ENCODE results near the gene FAM228B. TPM values are rescaled to one million over a fixed set of nuclear protein-coding genes. Genes with fewer than 3 reads are reported as not detected.

The FAM228B gene
- total RNA-seq, 1 donor from 2014 or later = 26.2 TPM

DNA sequence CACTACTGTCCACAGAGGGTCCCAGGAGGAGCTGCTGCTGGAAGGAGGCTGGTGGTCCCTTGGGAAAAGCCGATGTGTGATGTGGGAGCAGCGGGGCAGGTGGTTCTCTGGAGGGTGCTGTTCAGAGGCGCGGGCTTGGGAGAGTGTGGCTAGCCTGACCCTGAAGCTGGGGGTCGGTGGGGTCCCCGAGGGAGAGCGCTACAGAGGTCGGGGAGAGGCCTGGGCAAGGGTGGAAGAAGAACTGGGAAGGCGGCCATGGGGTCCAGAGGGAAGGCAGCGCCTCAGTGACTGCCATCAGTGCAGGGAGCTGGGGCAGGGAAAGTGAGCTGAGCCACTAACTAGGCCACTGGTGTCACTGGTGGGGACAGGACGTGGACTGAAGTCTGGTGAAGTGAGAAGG is 84.1 kb downstream of the FAM228B start:
- DNase-seq = no peak
- CTCF ChIA-PET = no interaction called here
- intact Hi-C loops (cut with micrococcal nuclease) = no loop called here
- TF ChIP-seq, protein P1, sequence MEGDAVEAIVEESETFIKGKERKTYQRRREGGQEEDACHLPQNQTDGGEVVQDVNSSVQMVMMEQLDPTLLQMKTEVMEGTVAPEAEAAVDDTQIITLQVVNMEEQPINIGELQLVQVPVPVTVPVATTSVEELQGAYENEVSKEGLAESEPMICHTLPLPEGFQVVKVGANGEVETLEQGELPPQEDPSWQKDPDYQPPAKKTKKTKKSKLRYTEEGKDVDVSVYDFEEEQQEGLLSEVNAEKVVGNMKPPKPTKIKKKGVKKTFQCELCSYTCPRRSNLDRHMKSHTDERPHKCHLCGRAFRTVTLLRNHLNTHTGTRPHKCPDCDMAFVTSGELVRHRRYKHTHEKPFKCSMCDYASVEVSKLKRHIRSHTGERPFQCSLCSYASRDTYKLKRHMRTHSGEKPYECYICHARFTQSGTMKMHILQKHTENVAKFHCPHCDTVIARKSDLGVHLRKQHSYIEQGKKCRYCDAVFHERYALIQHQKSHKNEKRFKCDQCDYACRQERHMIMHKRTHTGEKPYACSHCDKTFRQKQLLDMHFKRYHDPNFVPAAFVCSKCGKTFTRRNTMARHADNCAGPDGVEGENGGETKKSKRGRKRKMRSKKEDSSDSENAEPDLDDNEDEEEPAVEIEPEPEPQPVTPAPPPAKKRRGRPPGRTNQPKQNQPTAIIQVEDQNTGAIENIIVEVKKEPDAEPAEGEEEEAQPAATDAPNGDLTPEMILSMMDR (IDR thresholded peaks at IDR 0.05) = no peak
- POLR2A ChIA-PET = no interaction called here
- Mint-ChIP-seq H3K36me3 (ENCODE audit: low read depth) (peaks cover 95% of the 10 kb centered on the region), H3K9me3 (no peaks in the 10 kb centered on the region), H3K27me3 (no peaks in the 10 kb centered on the region), H3K4me1 (no peaks in the 10 kb centered on the region), H3K27ac (no peak overlapping the region), H3K4me3 (no peak overlapping the region)
- ATAC-seq (ENCODE audit: low read depth) = no peak

DNA sequence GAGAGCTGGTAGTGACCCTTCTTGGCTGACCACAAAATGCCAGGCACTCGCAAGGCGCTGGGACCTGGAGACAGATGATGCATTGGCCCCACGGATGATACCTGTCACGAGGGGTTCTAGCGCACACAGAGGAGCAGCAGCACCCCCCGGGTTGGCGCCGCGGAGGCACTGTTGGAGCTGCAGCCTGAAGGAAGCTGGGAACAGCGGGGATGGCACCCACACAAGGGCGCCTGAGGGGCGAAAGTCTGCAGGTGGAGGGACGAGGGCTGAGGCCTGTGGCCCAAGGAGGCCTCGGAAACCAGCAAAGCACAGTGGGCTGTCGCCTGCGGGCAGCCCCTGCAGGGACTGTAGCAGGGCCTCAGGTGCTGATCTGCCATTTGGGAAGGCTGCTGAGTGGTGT is 85.2 kb downstream of the FAM228B start:
- CTCF ChIA-PET = no interaction called here
- intact Hi-C loops (cut with micrococcal nuclease) = no loop called here
- TF ChIP-seq, protein P1 (IDR thresholded peaks at IDR 0.05) = no peak
- Mint-ChIP-seq H3K9me3 (no peaks in the 10 kb centered on the region), H3K4me1 (no peaks in the 10 kb centered on the region), H3K4me3 (no peak overlapping the region), H3K27ac (no peak overlapping the region), H3K36me3 (ENCODE audit: low read depth) (peaks cover 95% of the 10 kb centered on the region), H3K27me3 (no peaks in the 10 kb centered on the region)
- ATAC-seq (ENCODE audit: low read depth) (no peak), DNase-seq (no peak)
- POLR2A ChIA-PET = no interaction called here

DNA sequence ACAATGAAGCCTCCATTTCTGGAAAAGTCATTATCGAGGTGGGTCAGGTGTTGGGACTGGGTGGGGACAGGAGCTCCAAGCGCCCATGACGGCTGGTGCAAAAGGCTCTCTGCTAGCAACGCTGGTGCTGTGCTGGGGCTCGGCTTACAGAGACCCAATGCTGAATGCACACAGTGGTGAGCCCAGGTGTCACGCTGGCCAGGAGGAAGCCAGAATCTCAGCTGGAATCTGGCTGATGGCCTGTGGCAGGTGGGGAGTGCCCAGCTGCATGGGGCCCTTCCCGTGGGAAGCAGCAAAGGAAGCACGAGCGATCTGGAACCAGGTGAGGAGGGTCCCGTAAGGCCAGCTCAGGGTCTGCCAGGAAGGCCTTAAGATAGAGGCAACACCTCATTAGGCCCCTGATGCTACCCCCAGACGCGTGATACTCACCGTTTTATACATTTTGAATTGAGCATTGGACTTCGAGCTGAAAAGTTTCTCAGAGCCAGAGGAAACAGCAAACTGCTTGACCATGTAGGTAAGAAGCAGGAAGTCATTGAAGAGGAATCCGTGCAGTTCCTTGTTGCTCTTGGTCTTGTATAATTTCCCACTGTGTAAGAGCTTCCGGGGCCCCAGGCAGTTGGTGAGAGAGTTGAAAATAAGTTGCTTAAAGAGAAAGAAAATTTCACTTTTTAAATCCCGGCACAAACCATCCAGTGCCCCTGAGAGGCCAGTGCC is 86.3 kb downstream of the FAM228B start:
- no peak overlapping the region for H3K4me3 Mint-ChIP-seq
- H3K9me3 Mint-ChIP-seq = no peaks in the 10 kb centered on the region
- H3K27ac Mint-ChIP-seq = no peak overlapping the region
- DNase-seq (no peak), ATAC-seq (ENCODE audit: low read depth) (no peak)
- intact Hi-C loops (cut with micrococcal nuclease) = no loop called here
- TF ChIP-seq, protein P1 (IDR thresholded peaks at IDR 0.05) = no peak
- H3K4me1 Mint-ChIP-seq = peaks cover under 1% of the 10 kb centered on the region
- no peaks in the 10 kb centered on the region for H3K27me3 Mint-ChIP-seq
- ChIA-PET CTCF (no interaction called here), POLR2A (no interaction called here)
- peaks cover 90% of the 10 kb centered on the region for H3K36me3 Mint-ChIP-seq (ENCODE audit: low read depth)

DNA sequence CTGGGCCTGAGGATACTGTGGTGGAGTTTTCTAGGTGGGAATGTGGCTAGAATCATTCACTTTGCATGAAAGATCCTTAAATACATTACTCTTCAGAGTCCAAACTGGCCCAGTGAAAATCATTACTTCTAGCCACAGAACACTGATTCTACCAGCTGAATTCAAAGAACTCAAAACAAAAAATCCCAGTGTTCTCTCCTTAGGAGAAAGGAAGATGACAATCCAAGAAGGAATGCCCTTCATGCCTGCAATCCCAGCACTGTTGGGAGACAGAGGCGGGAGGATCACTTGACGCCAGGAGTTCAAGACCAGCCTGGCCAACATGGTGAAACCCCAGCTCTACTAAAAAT is 86.8 kb downstream of the FAM228B start:
- CTCF ChIA-PET = no interaction called here
- no peak for DNase-seq
- Mint-ChIP-seq H3K4me3 (no peak overlapping the region), H3K4me1 (peaks cover 5% of the 10 kb centered on the region), H3K36me3 (ENCODE audit: low read depth) (peaks cover 86% of the 10 kb centered on the region), H3K9me3 (no peaks in the 10 kb centered on the region), H3K27ac (no peak overlapping the region), H3K27me3 (no peaks in the 10 kb centered on the region)
- TF ChIP-seq, protein P1 (IDR thresholded peaks at IDR 0.05) = no peak
- POLR2A ChIA-PET = no interaction called here
- no peak for ATAC-seq (ENCODE audit: low read depth)
- intact Hi-C loops (cut with micrococcal nuclease) = no loop called here

DNA sequence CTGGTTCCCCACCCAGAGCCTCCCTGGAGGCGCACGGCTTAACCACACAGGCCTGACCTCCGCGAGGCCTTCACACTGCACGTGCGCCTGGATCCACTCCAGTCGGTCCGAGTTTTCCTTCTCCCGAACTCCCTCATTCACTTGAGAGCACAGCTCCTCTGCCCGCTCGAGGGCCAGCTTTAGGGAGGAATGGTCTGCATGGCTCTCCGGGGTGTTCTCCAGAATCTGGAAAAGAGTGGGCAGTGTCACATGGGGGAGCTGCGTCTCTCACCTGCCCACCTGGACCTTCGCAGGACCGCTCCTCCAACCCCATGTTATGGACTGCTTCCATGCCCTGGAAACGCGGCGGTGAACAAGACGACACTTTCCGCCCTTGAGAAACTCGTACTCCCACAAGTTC is 87.5 kb downstream of the FAM228B start:
- ATAC-seq (ENCODE audit: low read depth) = no peak

More for the DNA sequence above, 87.5 kb downstream of the FAM228B start:
- Mint-ChIP-seq H3K9me3 (no peaks in the 10 kb centered on the region), H3K27ac (no peak overlapping the region), H3K36me3 (ENCODE audit: low read depth) (peaks cover 87% of the 10 kb centered on the region), H3K27me3 (no peaks in the 10 kb centered on the region), H3K4me3 (no peak overlapping the region), H3K4me1 (peaks cover 10% of the 10 kb centered on the region)
- intact Hi-C loops (cut with micrococcal nuclease) = no loop called here
- TF ChIP-seq, protein P1 (IDR thresholded peaks at IDR 0.05) = no peak
- DNase-seq = no peak
- ChIA-PET CTCF (no interaction called here), POLR2A (no interaction called here)
